Measurements from ENCODE around the gene TSKS.

Gene TSKS

DNA sequence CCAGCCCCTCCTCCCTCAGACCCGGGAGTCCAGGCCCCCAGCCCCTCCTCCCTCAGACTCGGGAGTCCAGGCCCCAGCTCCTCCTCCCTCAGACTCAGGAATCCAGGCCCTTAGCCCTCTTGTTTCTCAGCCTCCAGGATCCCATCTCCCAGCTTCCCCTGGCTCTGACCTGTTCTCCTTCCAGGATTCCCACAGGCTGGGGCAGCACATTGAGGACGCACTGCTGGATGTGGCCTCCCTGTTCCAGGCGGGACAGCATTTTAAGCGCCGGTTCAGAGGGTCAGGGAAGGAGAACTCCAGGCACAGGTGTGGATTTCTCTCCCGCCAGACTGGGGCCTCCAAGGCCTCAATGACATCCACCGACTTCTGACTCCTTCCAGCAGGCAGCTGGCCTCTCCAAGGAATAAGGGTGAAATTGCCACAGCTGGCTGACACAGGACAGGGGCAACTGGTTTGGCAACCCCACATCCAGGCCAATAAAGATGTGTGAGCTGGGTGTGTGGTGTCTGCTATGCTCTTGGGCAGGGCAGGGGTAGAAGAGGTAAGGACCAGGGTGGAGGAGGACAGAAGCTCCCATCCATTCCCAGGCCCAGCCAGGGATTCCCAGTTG is 49.8 kb downstream of the TSKS start:
- DNase-seq: no peak

DNA sequence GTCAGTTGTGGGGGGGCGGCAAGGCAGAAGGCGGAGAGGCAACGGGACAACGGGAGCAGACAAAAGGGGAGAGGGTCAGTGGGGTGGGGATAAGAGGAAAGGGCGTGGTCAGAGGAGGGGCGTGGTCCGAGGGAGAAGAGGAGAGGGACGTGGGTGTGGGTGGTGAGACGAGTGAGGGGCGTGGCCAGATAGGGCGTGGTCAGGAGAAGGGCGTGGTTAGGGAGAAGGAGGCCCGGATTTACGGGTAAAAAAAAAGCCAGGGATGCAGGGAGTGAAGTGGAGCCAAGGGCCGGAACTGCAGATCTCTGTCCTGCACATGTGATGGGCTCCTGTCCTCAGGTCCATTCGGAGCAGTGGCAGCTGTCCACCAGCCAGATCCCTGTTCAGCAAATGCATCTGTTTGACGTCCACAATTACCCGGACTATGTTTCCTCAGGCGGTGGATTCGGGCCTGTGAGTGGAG is 50.7 kb downstream of the TSKS start:
- no peak for DNase-seq

DNA sequence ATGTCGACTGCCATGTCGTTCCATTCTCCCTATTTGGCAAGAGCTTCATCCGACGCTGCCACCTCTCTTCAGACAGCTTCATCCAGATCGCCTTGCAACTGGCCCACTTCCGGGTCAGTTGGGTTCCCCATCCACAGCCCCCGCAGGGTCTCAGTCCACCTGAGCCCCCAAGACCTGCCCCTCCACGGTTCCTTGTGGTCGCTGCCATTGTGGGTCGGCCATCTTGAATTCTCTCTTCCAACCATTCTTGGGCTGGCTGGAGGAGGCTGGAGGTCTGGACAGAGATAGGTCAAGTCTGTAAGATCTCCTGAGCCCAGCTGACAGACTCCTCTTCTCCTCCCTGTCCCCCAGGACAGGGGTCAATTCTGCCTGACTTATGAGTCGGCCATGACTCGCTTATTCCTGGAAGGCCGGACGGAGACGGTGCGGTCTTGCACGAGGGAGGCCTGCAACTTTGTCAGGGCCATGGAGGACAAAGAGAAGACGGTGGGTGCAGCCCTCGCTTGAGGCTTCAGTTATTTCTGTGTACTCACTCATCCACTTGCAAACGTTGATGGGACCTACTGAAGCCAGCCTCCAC is 52.6 kb downstream of the TSKS start:
- no peak for DNase-seq

DNA sequence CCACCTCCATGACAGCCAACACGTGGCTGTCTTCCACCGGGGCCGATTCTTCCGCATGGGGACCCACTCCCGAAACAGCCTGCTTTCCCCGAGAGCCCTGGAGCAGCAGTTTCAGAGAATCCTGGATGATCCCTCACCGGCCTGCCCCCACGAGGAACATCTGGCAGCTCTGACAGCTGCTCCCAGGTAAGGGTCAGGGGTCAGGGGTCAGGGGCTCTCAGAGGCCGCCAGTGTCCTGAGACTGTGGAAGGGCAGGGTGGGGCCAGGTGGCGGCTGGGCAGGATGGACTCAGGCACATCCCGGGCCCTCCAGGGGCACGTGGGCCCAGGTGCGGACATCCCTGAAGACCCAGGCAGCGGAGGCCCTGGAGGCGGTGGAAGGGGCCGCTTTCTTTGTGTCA is 57.2 kb downstream of the TSKS start:
- DNase-seq: no peak

DNA sequence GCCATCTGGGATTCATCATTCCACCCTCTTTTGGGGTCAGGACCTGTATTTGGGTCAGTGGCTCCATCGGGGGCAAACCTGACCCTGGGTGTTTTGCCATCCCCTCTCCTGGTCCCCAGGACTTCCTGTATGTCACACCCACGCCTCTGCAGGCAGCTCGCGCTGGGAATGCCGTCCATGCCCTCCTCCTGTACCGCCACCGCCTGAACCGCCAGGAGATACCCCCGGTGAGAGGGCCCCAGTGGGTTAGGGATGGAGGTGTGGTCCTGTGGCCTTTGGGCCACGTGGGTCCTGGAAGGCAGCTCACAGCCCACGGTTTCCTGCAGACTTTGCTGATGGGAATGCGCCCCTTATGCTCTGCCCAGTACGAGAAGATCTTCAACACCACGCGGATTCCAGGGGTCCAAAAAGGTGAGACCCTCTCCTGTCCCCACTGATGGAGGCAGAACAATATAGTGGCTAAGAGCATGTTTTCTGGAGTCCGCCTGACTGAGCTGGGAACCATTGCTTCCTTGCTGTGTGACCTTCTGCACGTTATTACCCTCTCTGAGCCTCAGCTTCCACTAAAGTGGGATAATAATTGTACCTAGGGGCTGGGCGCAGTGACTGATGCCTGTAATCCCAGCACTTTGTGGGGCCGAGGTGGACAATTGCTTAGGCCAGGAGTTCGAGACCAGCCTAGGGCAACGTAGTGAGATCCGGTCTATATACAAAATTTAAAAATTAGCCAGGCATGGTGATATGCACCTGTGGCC is 58.0 kb downstream of the TSKS start:
- no peak for DNase-seq

DNA sequence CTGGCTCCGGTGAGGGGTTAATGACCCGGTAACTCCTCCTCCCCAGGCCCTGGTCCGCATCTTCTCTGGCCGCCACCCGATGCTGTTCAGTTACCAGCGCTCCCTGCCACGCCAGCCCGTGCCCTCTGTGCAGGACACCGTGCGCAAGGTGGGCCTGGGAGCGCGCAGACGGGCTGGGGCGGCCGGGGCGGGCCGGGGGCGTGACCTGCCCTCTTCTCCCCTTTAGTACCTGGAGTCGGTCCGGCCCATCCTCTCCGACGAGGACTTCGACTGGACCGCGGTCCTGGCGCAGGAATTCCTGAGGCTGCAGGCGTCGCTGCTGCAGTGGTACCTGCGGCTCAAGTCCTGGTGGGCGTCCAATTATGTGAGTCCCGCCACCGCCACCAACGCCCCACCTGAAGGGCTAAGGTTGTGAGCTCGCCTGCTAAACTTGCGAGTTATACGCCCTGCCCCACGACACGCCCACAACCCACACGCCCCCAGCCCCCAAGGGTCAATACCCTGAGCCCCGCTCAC is 61.8 kb downstream of the TSKS start:
- no peak for DNase-seq

DNA sequence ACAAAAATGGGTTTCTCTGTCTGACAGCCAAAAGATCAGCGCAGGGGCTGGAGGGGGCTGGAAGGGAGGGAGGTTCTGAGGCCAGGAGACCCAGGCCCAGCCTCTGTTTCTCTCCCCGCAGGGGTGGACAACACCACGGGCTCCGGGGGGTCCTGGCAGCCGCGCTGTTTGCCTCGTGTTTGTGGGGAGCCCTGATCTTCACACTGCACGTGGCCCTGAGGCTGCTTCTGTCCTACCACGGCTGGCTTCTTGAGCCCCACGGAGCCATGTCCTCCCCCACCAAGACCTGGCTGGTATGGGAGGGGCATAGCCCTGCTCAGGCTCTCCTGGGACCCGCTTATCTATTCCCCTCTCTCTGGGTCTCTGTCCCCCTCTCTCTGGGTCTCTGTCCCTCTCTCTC is 62.5 kb downstream of the TSKS start:
- DNase-seq: no peak

DNA sequence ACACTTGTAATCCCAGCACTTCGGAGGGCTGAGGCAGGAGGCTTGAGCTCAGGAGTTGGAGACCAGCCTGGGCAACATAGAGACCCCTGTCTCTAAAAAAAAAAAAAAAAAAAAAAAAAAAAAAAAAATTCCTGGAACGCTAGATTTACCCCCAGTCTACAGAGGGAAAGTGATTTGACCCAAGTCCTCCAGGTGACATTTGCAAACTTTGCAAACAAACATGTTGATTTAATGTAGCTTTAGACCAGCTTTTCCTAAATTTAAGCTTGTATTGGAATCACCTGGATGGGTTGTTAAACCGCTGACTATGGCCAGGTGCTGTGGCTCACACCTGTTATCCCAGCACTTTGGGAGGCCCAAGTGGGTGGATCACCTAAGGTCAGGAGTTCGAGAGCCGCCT is 63.7 kb downstream of the TSKS start:
- DNase-seq: no peak

DNA sequence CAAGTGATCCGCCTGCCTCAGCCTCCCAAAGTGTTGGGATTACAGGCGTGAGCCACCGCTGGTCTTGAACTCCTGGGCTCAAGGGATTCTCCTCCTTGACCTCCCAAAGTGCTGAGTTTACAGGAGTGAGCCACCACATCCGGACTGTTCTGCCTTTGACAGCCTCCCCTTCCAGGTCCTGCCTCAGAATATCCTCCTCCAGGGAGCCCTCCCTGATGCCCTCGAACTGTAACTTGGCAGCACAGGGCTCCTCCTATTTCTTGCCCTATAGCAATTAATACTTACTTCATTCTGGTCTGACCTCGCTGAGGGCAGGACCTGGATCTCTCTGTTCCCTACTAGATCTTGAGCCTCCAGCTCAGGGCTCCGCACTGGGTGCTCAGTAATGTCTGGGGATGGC is 66.2 kb downstream of the TSKS start:
- no peak for DNase-seq

DNA sequence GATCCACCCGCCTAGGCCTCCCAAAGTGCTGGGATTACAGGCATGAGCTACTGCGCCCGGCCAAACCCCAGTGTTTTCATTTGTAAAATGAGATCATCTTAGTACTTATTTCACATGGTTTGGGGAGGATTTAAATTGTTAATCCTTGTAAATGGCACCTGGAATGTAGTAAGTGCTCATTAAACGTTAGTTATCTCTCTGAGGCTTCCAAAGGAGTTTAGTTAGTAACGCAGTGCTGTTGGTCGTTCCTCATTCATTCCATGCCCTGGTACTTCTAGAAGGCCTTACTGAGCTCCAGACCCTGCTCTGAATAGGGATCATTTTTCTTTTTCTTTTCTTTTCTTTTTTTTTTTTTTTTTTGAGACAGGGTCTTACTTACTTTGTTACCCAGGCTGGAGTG is 67.0 kb downstream of the TSKS start:
- DNase-seq: no peak

DNA sequence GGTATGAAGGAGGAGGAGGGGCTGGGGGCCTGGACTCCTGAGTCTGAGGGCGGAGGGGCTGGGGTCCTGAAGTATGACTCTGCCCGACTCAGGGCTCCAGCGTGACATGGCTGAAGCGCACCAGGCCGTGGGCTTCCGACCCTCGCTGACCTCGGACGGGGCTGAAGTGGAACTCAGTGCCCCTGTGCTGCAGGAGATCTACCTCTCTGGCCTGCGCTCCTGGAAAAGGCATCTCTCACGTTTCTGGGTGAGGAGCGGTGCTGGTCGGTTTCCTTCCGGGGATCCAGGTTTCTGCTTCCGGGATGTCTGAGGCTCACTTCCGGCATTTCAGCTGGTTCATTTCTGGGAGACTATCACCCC is 71.0 kb downstream of the TSKS start:
- no peak for DNase-seq

DNA sequence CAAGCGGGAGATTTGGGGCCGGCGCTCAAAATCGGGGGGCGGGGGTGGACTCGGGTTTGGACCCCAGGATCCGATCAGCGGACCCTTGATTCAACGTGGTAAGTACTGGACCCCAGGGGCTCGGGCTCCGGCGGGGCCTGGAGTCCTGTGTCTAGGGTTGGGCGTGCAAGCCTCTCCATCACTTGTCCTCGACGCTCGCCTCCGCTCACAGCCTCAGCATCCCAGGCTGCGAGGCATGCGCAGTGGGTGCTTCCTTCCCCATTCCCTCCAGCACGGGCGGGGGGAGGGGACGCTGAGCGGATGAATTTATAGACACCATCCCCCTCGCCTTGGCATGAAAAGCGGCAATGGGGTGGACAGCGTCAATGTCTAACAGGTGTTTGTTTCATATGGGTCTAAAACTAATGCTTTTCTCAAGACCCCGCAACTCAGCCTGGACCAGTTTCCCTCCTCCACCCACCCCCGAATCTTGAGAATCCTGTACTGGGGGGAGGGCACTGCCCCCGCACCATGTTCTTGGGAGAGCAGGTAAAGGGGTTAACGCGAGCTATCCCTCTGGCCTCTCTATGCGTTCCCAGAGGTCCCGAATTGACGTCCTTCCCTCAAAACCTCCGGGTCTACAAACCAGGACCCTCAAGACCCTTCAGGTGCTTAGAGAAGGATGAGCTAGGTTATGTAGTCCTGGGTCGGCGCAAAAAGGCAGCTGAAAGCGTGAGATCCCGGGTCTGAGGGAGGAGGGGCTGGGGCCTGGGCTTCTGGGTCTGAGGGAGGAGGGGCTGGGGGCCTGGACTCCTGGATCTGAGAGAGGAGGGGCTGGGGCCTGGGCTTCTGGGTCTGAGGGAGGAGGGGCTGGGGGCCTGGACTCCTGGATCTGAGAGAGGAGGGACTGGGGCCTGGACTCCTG is 71.6 kb downstream of the TSKS start:
- DNase-seq: peak; percentile 72 to 78

DNA sequence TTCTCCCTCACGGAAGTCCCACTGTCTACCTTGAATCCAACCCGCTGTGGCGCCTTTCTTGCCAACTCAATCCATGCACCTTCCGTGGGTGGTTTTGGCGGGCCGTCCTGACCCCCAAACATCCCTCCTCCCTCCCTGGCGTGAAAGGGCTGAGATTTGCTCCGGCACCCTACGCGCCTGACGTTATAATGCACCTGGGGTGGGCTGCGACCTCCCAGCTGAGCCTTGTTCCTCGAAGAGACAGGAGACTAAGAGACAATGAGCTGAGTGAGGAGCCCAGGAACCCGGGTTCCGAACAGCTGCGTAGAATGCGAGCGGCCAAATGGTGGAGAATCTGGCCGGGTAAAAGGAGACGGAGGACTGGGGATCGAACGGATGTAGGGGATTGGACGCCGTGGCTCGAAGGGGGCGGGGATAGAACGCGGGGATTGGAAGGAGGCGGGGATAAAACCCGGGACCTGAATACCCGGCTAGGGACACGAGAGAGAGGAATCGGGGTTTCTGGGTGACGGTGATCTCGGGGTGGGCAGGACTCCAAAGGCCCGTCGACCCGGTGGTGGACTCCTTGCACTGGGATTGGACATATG is 72.4 kb downstream of the TSKS start, which contains the start of gene CPT1C:
CPT1C (plus strand) TSS at position 461 of the 587 bp plus-strand sequence. CDS start 1,137 bp downstream, outside the sequence.
- peak; percentile 92 for DNase-seq

DNA sequence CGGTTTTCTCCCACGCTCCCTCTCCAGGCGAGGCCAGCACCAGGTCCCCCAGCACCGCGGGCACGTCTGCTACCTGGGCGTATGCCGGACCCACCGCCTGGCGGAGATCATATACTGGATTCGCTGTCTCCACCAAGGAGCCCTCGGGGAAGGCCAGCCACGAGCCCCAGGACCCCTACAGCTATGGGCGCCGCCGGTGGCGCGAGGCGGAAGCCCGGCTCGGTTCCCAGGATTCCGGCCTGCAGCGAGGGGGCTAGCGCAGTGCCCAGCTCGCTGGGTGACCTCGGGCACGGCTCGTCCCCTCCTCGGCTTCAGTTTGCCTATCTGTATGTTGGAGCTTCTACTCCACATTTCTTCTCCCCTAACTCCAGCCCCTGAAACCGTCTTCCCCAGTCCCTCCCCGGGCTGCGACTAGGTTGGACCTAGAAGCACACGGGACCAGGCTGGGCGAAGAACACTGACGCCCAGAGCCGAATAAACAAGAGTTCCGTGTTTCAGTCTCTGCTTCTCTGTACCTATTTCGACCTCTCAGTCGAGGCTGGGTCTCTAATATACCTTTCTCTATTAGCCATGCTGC is 72.9 kb downstream of the TSKS start:
- DNase-seq: no peak

Data from NCI-H2081 (cell line).